GM12878 (cell line): ENCODE results near the gene FALEC. TPM values are rescaled to one million over a fixed set of nuclear protein-coding genes. Genes with fewer than 3 reads are reported as not detected.

Source experiments
- BCL11A ChIP-seq: IDR thresholded peaks from 2 replicates; pipeline ENCODE4 v1.6.1; 2011; ENCODE audit warnings: low read depth, low read length
- BHLHE40 ChIP-seq, 2 experiments: fragments of 450-650 bp in 1 of 2; IDR thresholded peaks; 2 replicates each; pipeline ENCODE4 v1.6.1; 2011 to 2017; ENCODE audit warnings: low read depth in 2 of 2, borderline replicate concordance in 1 of 2, improper control_type of control experiment in 1 of 2, low read length in 1 of 2, mild to moderate bottlenecking in 1 of 2
- BMI1 ChIP-seq: fragments of 450-650 bp; IDR thresholded peaks from 2 replicates; pipeline ENCODE4 v1.6.1; 2016; ENCODE audit warnings: mild to moderate bottlenecking, moderate library complexity, borderline replicate concordance
- ETV6 ChIP-seq, 2 experiments: fragments of 450-650 bp in 1 of 2; IDR thresholded peaks in 1 of 2; conservative IDR thresholded peaks in 1 of 2; 2 replicates each; pipeline ENCODE4 v1.6.1; 2014; ENCODE audit warnings: antibody characterized with exemption in 1 of 2, borderline replicate concordance in 1 of 2, low read depth in 1 of 2, mild to moderate bottlenecking in 1 of 2, moderate library complexity in 1 of 2
- MEF2A ChIP-seq: IDR thresholded peaks from 2 replicates; pipeline ENCODE4 v1.6.1; 2011; ENCODE audit warnings: low read depth, mild to moderate bottlenecking, low read length, moderate library complexity; ENCODE audit not compliant: insufficient read depth
- PML ChIP-seq: IDR thresholded peaks from 2 replicates; pipeline ENCODE4 v1.6.1; 2012; ENCODE audit warnings: low read length, inconsistent platforms
- POLR2AphosphoS2 ChIP-seq: IDR thresholded peaks from 2 replicates; pipeline ENCODE4 v1.6.1; 2011; ENCODE audit warnings: low read depth, mild to moderate bottlenecking, low read length, improper control_type of control experiment, moderate library complexity
- SIX5 ChIP-seq: IDR thresholded peaks from 2 replicates; pipeline ENCODE4 v1.6.1; 2011; ENCODE audit warnings: mild to moderate bottlenecking, low read depth, low read length, moderate library complexity; ENCODE audit not compliant: severe bottlenecking
- SMAD1 ChIP-seq: fragments of 450-650 bp; IDR thresholded peaks from 2 replicates; pipeline ENCODE4 v1.6.1; 2018; ENCODE audit warnings: mild to moderate bottlenecking, low read depth; ENCODE audit not compliant: partially characterized antibody
- SMC3 ChIP-seq: IDR thresholded peaks from 2 replicates; pipeline ENCODE4 v1.6.1; 2011; ENCODE audit warnings: low read length, improper control_type of control experiment, borderline replicate concordance
- polyA plus RNA-seq, 11 experiments: library from polyadenylated mRNA; depleted of rRNA in 4 of 11; unstranded in 6 of 11; stranded (reverse) in 5 of 11; fragments of >200 nt; fragmentation: Nextera tagmentation in 4 of 11; fragmentation: Illumina TruSeq in 1 of 11; extraction: Ambion mirVana in 4 of 11; extraction: Trizol in 1 of 11; gene quantifications; 1 replicate in 1 of 11; 2 replicates in 10 of 11; pipeline versions ENCODE4 v1.2.1 to v1.2.3, GENCODE V29; 2011 to 2016; ENCODE audit warnings: inconsistent platforms in 2 of 11, missing spikeins in 2 of 11, low read depth in 1 of 11
- total RNA-seq, 4 experiments: library from RNA; depleted of rRNA in 3 of 4; stranded (reverse); fragments of >200 nt in 3 of 4; fragmentation: Illumina TruSeq in 1 of 4; extraction: Trizol in 1 of 4; gene quantifications; 2 replicates each; pipeline versions ENCODE4 v1.2.1 to v1.2.3, GENCODE V29; 2013 to 2021
- TF ChIP-seq, protein P1 (sequence below): fragments of 450-650 bp; IDR thresholded peaks from 2 replicates; pipeline ENCODE4 v1.6.1; 2018; ENCODE audit warnings: borderline replicate concordance, mild to moderate bottlenecking; ENCODE audit not compliant: partially characterized antibody

Gene FALEC
- total and polyA plus RNA-seq, 10 of the 15 experiments (the other 5 are each of a cell fraction or from before 2014, with no cell fraction given) = 0.21 to 0.71 (median 0.32) TPM; not detected in 3

DNA sequence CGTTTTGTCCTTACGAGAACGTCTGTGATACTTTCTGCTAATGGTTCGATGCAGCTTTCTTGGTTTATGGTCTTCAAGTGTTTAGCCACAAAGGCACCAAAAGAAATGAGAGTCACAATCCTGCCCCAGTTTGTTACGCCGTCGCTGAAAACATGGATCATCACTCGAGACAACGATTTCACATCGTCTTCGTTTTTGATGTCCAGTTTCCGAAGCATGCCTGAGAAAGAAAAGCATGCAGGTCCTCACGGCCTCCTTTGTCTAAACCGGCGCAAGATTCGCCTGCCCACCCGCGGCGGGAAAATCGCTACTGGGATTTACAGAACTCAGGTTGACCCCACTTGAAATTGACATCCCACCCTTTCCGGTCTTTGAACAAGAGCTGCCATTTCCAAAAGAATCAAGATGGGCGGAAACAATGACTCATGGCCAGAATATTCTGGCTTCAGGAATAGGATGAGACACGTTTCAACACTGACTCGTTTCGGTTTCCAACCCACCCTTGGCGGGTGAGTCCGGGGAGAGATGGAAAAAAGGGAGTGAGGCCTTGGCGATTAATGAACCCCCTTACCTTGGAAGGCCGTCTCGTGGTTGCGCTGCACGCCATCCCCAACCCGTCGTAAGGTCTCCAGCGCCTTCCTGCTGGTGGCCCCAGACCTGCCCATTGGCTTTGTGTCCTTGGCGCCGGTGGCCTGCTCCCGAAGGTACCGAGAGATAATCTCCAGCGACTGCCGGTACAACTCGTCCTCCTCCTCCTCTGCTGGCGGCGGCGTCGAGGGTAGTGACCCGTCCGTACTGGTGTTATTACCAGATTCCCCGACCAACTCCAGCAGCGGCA is 62.9 kb downstream of the FALEC start (continued):
- peak; percentile 14 for TF ChIP-seq SMAD1
- TF ChIP-seq BHLHE40 (IDR thresholded peaks at IDR 0.05; ENCODE audit: borderline replicate concordance in 1 of 2, low read depth in 2 of 2, low read length in 1 of 2) = peak in 1 of 2 experiments; percentile 22; a peak in 1 of 4 replicates
- TF ChIP-seq BMI1 = no peak
- no peak for TF ChIP-seq MEF2A
- no peak for TF ChIP-seq POLR2AphosphoS2
- TF ChIP-seq SMC3 = peak; percentile 13; the same call in 1 of the 2 replicates
- TF ChIP-seq BCL11A = no peak
- TF ChIP-seq ETV6 (conservative IDR thresholded peaks at IDR 0.05 in 1 of 2, IDR thresholded peaks at IDR 0.05 in 1 of 2; ENCODE audit: borderline replicate concordance in 1 of 2, low read depth in 1 of 2) = peak in 1 of 2 experiments; percentile 28; a peak in 1 of 4 replicates
- TF ChIP-seq SIX5 = no peak
- no peak for TF ChIP-seq PML
- TF ChIP-seq, protein P1, sequence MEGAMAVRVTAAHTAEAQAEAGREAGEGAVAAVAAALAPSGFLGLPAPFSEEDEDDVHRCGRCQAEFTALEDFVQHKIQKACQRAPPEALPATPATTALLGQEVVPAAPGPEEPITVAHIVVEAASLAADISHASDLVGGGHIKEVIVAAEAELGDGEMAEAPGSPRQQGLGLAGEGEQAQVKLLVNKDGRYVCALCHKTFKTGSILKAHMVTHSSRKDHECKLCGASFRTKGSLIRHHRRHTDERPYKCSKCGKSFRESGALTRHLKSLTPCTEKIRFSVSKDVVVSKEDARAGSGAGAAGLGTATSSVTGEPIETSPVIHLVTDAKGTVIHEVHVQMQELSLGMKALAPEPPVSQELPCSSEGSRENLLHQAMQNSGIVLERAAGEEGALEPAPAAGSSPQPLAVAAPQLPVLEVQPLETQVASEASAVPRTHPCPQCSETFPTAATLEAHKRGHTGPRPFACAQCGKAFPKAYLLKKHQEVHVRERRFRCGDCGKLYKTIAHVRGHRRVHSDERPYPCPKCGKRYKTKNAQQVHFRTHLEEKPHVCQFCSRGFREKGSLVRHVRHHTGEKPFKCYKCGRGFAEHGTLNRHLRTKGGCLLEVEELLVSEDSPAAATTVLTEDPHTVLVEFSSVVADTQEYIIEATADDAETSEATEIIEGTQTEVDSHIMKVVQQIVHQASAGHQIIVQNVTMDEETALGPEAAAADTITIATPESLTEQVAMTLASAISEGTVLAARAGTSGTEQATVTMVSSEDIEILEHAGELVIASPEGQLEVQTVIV = no peak
- TF ChIP-seq, all 136 proteins: peak for 21
